Measurements from ENCODE around the gene RGSL1.
"Not testable (repeated sequence)": the region's sequence is repeated elsewhere in the genome, so short reads cannot be mapped to it uniquely, and the experiment has no call there.

RGSL1 gene

DNA sequence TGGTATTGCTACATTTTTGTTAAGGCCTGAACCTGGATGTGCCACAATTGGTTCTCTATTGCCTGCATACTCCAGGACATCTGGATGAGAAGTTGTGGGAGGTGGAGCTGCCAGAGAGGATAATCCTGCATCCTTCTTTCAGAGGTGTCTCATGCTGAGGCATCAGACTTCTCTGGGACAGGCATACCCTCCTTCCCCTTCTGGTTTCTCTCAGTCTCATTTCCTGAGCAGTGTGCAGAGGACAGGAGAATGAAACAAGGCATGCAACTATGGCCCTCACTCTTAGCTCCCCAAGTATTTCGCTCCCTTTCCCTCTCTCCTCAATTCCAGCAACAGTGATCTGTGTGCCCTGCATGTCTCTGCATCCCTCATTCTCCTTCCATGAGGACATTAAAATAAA is 7.6 kb upstream of the RGSL1 start:
- in situ Hi-C loops (cut with MboI; ENCODE audit: low sequenced_read_pairs) = no loop called here

- in situ Hi-C loops (cut with MboI; ENCODE audit: low sequenced_read_pairs) = no loop called here
Measured at GRCh38 chr1:182444497-182444896, 5.4 kb upstream of the RGSL1 start.

GRCh38 chr1:182446033-182446669 is 3.8 kb upstream of the RGSL1 start:
- in situ Hi-C loops (cut with MboI; ENCODE audit: low sequenced_read_pairs) = no loop called here

DNA sequence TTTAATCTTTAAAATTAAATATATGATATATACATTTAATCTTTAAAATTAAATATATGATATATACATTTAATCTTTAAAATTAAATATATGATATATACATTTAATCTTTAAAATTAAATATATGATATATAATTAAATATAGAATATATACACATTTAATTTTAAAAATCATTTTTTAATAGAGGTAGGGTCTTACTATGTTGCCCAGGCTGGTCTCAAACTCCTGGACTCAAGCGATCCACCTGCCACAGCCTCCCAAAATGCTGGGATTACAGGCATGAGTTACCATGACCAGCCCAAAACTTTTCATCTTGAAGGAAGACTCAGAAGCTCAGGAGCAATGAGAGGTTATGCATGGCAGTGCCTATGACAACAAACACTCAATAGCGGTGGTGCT is 2.8 kb upstream of the RGSL1 start:
- in situ Hi-C loops (cut with MboI; ENCODE audit: low sequenced_read_pairs) = not testable (repeated sequence)

GRCh38 chr1:182447660-182448059 is 2.3 kb upstream of the RGSL1 start:
- in situ Hi-C loops (cut with MboI; ENCODE audit: low sequenced_read_pairs) = no loop called here

- in situ Hi-C loops (cut with MboI; ENCODE audit: low sequenced_read_pairs) = loop anchor here (10.0 to 25.0 kb wide), 2 partner anchors 141 to 334 kb away; partner anchors contain the start of gene NPL
Measured at GRCh38 chr1:182453631-182454030, 3.7 kb downstream of the RGSL1 start.

DNA sequence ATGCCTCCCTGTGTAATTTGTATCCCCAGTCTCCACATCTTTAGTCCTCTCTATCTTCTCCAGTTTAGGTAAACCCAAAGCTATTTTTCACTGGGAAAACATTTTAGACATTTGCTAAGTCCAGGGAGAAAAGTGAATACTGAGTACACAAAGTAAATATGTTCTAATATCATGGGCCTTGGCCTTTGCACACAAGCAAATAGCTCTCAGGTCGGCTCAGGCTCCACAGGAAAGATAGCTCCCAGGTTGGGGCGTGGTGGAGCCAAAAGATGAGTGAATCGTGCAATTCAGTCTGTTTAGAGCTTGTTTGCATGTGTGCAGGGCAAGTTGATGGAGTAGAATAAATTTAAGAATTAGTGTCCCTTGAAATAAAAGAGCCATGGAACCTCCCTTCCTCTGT is 7.9 kb downstream of the RGSL1 start:
- in situ Hi-C loops (cut with MboI; ENCODE audit: low sequenced_read_pairs) = loop anchor here (10.0 to 25.0 kb wide), 2 partner anchors 137 to 329 kb away; partner anchors contain the start of gene NPL

DNA sequence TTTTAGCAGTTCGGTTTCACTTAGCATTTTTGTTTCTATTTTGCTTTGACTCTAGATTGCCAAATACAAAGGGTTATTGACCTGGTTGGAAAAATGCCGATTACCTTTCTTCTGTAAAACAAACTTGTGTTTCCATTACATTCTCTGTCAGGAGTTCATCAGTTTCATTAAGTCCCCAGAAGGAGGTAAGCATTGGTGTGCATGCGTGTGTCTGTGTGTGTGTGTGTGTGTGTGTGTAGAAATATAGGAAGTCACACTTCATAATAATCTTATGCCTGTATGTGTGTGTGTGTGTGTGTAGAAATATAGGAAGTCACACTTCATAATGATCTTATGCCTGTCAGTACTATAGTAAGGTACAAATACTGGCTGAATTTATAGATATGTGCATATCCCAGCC is 10.0 kb downstream of the RGSL1 start:
- in situ Hi-C loops (cut with MboI; ENCODE audit: low sequenced_read_pairs) = loop anchor here (10.0 to 25.0 kb wide), 2 partner anchors 135 to 327 kb away; partner anchors contain the start of gene NPL

DNA sequence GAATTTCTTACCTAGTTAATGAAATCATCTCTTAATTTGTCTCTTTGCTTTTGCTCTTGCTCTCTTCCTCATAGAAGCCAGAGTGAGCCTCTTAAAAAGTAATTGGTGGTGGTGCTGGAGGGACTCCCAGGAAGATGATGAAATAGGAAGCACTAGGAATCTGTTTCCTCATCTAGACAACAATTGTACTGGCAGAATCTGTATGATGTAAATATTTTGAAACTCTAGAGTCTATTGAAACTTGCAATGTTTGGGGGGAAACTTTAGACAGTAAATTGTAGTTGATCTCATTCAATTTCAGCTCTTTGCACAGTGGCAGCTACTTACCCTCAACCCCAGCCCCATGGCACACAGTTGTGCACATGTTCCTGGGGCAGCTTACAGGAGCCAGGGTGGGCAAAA is 10.6 kb downstream of the RGSL1 start:
- in situ Hi-C loops (cut with MboI; ENCODE audit: low sequenced_read_pairs) = loop anchor here (25.0 kb wide), 1 partner anchor 327 kb away; the partner anchor contains the start of gene NPL

- in situ Hi-C loops (cut with MboI; ENCODE audit: low sequenced_read_pairs) = loop anchor here (25.0 kb wide), 1 partner anchor 314 kb away; the partner anchor contains the start of gene NPL
Measured at GRCh38 chr1:182473556-182473955, 23.6 kb downstream of the RGSL1 start.

GRCh38 chr1:182476625-182477024 is 26.7 kb downstream of the RGSL1 start:
- in situ Hi-C loops (cut with MboI; ENCODE audit: low sequenced_read_pairs) = no loop called here

GRCh38 chr1:182478238-182478637 is 28.3 kb downstream of the RGSL1 start:
- in situ Hi-C loops (cut with MboI; ENCODE audit: low sequenced_read_pairs) = no loop called here

DNA sequence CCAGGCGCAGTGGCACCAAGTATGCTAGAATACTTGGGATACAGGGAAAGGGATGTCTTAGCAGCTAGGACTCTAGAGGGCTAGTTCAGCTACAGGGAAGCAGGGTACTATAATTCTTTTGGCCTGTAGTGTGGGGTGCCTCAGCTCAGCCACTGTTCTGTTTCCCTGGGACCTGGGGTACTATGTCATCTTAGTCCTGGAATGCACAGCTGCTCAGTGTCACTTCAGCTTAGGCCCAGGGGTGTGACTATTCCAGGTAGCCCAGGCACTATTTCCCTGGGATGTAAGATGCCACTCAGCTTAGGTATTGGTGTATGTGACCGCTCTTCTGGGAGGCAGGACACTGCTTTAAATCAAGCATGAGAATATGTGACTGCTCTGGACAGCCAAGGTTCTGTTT is 34.1 kb downstream of the RGSL1 start:
- in situ Hi-C loops (cut with MboI; ENCODE audit: low sequenced_read_pairs) = no loop called here

- in situ Hi-C loops (cut with MboI; ENCODE audit: low sequenced_read_pairs) = no loop called here
Measured at GRCh38 chr1:182484531-182485257, 34.7 kb downstream of the RGSL1 start.

DNA sequence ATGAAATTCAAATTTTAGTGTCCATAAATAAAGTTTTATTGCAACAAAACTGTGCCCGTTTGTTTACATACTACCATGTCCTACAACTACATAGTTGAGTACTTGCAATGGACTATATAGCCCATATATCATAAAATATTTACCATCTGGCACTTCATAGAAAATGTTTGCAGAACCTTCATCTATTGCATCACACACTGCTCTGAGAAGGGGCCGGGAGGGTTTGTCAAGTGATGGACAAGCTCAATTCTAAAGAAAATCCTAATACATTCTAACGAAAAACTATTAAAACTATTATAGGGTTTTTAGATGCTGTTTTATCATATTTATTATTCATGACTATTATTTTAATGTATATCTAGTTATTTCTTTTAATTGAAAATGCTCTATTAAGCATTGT is 35.9 kb downstream of the RGSL1 start:
- in situ Hi-C loops (cut with MboI; ENCODE audit: low sequenced_read_pairs) = no loop called here

DNA sequence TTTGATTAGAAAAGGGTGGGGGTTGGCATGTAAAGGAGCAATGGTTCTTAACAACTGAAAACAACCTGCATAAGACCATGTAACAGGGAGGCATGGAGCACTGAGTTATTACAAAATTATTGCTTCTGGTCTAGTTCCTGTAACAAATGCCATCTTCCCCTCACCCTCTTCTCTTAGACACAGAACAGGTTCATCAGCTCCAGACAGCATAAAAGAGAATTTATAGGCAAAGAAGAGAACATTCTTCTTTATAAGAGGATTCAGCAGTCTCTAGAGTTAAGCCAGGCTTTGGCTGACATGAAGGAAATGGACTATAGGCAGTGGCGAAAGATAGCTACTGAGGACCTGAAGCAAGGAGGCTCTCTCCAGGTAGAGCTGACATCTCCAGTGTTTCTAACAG is 38.9 kb downstream of the RGSL1 start:
- in situ Hi-C loops (cut with MboI; ENCODE audit: low sequenced_read_pairs) = no loop called here

- in situ Hi-C loops (cut with MboI; ENCODE audit: low sequenced_read_pairs) = no loop called here
Measured at GRCh38 chr1:182493063-182493462, 43.1 kb downstream of the RGSL1 start.

- in situ Hi-C loops (cut with MboI; ENCODE audit: low sequenced_read_pairs) = no loop called here
Measured at GRCh38 chr1:182495002-182495401, 45.1 kb downstream of the RGSL1 start.

DNA sequence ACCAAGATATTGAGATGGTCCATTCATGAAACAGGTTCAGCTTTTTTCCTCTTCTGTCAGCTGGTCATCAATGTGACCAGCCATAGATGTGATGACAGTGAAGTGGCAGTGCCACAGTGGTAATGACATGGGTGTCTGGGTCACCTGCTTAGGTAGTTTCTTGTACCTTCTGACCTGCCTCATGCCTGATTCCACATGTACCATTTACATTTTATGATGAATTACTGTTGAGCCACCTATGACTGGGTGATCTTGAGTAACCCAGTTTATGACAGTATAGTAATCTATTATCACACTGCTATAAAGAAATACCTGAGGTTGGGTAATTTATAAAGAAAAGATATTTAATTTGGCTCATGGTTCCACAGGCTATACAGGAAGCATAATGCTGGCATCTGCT is 45.7 kb downstream of the RGSL1 start:
- in situ Hi-C loops (cut with MboI; ENCODE audit: low sequenced_read_pairs) = no loop called here

DNA sequence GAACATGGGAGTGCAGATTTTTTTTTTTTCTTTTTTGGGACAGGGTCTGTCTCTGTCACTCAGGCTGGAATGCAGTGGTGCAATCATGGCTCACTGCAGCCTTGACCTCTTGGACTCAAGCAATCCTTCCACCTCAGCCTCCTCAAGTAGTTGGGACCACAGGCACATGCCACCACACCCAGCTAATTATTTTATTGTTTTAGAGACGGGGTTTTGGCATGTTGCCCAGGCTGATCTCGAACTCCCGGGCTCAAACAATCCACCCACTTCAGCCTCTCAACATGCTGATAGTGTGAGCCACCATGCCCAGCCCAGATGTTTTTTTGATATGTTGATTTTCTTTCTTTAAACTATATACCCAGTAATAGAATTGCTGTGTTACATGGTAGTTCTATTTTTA is 57.7 kb downstream of the RGSL1 start:
- in situ Hi-C loops (cut with MboI; ENCODE audit: low sequenced_read_pairs) = no loop called here

GRCh38 chr1:182515556-182515955 is 65.6 kb downstream of the RGSL1 start:
- in situ Hi-C loops (cut with MboI; ENCODE audit: low sequenced_read_pairs) = no loop called here

- in situ Hi-C loops (cut with MboI; ENCODE audit: low sequenced_read_pairs) = no loop called here
Measured at GRCh38 chr1:182520736-182521135, 70.8 kb downstream of the RGSL1 start.

All from HL-60/S4 treated with retinoic acid at 250 ng/mL for 4 days and 3 days (cell line).